GM18526 (cell line): Measurements from ENCODE around the gene ZBTB21.

ENCODE experiments used
- POLR2A ChIP-seq: IDR thresholded peaks from 3 replicates; pipeline ENCODE4 v1.6.1; 2011; ENCODE audit not compliant: insufficient read length; ENCODE audit errors: extremely low read depth

The ZBTB21 gene

DNA sequence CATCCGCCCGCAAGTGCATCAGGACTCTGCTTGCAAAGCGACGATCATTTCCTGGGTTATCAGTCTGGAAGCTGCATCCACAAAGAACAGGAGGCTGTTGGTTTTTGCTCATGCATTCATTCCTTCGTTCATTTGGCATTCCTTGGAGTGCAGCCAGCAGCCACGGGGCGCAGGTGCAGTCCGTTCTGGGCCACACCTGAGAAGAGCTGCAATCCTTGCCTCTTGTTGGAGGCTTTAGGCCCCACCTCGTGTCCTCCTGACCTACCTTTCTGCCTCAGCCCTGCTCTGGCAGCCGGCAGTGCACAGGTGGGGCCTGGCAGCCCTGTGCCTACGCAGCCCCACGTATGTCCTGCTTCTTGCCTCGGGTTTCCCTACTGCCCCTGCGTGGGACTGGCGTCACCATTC, 36.7 kb downstream of the ZBTB21 start:
- no peak for TF ChIP-seq POLR2A

DNA sequence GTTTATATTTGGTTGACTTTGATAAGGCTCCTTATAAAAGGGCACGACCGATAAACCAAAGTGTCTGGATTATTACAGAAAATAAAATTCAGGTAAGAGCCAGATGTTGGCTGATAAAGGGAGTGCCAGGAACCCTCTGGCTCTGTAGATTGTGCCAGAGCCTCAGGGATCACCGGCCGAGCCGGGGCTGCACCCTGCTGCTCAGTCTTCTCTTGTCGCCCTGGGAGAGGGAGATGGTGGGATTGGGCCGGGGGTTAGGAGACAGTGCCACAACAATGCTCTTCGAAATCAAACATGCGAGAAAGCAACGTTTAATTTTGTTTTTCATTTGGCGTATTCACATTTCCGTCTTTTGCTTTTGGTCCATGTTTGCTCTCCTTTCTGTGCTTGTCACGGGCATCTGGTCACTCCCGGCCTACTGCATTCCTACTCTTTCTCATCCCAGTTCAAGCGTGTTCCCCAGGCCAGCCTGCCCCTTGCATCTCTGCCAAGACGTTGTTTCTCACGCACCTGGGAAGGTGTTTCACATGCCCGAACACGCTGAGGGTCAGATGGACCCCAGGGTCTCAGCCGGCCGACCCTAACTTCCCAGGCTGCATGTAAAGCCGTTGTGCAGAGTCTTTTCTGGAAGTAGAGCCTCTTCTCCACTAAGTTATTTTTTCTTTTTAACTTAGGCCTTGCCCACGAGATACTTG, 37.5 kb downstream of the ZBTB21 start:
- no peak for TF ChIP-seq POLR2A

- no peak for TF ChIP-seq POLR2A
These were observed 38.3 kb downstream of the ZBTB21 start for GRCh38 chr21:41971891-41972290.

DNA sequence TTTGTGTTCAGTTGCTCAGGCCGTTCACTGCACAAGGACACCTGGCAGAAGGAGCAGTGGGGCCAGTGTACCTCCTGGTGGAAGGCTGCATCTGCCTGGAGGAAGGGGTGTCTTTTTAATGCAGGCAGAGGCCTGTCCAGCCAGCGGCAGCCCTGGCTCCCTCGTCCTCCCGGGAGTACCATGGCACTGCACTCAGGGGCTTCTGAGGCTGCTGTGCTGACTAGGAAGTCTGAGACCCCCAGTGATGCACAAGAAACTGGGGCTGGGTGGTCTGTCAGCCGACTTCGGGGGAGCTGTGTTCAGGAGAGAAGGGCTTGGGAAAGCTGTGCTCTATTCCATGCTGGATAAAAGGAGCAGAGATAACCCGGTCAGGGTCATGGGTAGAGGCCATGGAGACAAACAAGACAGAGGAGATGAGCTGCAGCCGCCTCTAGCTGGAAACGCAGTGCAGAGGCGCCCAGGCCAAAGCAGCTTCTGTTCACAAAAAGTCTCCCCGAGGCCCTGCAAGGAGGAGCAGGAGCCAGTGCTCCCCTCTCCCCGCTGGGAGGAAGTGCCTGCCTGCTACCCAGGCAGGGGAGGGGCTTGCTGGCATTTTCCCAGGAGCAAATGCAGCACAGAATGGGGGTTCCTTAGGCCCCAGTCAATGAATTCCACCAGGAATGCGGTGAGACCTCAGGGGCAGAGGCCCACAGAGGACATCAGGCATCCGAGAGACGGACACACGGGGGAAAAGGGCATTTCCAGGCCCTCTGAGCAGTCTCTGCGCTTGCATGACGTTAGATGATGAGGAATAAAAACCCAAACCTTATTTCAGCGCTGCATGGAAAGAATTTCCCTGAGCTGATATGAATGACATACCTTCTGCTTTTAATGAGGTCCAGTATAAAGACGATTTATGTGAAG, 39.2 kb downstream of the ZBTB21 start:
- TF ChIP-seq POLR2A, result no peak

DNA sequence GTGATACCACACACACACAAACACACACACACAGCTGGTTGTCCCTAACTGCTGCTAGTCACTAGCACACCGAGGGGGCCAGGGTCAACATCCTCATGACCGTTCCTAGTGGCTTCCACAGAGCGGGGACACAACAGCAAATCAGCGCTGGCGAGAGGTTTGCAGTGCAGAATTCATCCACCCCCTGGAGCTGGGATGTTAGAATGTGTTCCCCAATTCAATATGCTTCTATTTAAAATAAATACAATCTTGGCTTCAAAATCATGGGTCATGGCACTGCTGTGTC, 40.1 kb downstream of the ZBTB21 start:
- TF ChIP-seq POLR2A, result no peak

GRCh38 chr21:41967708-41968107, 42.5 kb downstream of the ZBTB21 start:
- no peak for TF ChIP-seq POLR2A

DNA sequence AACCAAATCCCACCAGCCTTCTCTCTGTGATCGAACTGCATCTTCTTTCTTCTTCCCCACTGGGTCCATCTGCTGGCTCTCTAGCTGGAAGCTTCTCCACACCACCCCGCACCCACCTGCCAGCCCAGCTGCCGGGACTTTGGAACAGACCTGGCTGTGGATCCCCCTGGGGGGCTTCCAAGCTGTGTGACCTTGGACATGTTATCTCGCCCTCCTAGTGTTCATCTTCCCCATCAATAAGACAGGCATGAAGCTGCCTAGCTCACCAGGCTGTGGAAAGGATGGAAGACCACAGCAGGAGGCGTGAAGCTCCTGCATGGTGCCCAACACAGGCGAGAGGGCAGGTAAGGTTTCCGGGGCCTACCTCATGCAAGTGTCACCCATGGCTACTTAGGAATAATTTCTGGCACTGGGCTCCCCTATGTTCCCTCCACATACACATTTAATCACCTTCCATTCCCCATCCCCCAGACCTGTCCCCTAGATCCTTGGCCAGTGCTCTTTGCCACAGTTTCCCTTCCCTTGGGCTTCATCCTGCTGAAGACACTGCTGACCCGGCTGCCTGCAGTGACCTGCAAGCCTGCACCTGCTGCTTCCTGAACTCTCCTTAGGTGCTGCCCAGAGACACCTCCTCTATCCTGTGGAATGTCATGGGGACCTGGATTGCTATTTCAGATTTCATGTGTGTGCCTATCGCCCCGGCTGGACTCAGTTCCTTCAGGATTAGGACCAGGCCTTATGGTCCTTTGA, 43.1 kb downstream of the ZBTB21 start:
- TF ChIP-seq POLR2A, result no peak

DNA sequence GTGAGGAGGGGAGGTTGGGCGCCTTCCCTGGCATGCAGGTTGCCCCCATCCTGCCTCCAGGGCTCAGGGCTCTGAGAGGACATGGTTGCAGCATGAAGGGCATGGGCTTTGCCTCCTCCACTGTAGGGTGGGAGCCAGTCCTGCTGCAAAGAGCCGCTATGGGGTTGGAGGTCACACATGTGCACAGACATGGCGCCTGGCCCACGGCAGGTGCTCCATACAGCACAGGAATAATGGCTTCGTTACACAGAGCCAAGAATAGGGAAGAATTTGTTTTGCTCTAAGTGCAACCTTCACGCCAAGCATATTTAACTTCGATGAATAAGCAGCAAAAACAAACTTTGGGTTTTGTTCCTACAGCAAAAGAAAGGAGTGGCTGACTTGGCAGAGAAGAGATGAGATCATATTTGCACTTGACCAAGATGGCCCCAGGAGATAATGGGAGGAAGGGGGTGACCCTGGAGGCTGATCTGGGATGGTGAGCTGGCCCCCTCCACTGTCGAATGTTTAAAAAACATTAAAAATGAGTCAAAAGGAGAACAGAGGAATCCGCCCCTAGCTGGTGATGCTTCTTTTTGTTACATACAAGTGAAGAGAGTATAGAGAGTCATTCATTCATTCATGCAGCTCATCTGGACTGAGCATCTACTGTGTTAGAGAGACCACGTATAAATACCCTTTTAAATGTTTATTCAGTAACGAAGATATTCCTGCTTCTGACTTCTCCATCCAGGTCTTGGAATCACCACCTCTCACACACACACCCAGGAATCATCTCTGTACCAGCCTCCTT, 43.9 kb downstream of the ZBTB21 start:
- no peak for TF ChIP-seq POLR2A

GRCh38 chr21:41965461-41966013, 44.6 kb downstream of the ZBTB21 start:
- TF ChIP-seq POLR2A, result no peak

DNA sequence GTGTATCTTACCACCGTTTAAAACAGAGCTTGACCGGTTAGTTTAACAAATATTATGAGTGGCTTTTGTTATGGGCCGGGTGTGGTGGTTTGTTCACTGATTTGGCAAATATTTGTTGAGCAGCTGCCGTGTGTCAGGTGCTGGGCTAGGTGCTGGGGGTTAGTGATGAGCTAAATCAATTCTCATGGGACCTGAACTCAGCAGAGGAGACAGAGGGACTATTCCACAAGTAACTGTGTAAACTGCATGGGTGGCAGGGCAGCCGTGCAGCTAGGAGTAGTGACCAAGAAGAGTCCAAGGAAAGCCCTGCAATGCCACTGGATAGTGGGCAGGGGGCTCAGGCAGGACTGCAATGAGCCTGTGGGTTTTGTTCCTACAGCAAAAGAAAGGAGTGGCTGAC, 45.1 kb downstream of the ZBTB21 start:
- no peak for TF ChIP-seq POLR2A

GRCh38 chr21:41964171-41964570, 46.0 kb downstream of the ZBTB21 start:
- TF ChIP-seq POLR2A, result no peak

DNA sequence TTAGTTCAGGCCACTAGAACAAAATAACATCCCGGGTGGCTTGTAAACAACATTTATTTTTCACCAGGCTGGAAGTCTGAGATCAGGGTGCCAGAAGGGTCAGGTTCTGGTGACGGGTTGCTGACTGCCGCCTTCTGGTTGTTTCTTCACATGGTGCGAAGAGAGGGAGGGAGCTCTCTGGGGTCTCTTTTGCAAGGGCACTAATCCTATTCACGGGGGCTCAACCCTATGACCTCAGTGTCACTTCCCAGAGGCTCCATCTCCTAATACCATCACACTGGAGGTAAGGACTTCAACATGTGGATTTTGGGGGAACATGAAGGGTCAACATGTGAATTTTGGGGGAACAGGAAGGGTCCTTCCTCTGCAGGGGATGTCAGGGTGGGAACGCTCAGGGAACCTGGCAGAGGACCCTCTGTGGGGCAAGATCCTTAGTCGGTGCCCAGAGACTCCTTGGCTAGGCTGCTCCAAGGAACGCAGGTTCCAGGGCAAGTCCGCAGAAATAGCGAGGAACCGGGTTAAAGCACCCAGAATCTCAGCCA, 47.7 kb downstream of the ZBTB21 start:
- no peak for TF ChIP-seq POLR2A

DNA sequence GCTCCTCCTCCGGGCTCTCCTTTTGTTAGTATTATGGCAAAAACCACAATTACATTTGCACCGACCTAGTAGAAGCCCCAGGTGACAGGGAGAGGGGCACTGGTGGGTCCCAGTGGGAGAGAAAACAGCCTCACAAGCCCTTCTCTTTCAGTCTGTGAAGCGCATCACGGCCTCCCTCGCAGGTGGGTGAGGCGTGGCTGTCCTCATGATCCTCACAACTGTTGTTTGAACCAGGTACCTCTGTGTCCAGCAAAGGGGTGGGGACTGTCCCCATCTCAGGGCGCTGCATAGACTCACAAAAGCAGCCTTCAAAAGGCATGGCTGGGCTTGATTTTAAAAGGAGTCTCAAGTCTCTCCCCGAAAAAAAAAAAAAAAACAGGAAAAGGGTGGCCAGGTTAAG, 48.4 kb downstream of the ZBTB21 start:
- TF ChIP-seq POLR2A, result no peak

DNA sequence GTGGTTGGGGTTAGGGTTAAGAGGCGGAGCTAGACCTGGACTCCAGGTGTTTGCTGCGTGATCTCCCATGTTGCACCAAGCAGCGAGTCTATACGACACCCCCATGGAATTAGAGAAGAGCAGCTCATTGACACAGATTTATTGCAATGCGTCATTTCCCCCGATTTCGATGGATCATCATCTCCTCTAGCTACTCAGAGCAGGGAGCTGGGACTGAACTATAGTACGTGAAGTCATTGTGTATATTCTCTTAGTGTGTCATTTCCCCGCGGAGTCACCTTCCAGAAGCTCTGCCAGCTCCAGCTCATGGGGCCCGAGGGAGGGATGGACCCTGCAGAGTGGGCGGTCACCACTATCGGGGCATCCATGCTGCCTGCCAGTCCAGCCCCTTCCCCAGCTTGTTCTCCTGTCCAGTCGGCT, 48.9 kb downstream of the ZBTB21 start:
- no peak for TF ChIP-seq POLR2A

DNA sequence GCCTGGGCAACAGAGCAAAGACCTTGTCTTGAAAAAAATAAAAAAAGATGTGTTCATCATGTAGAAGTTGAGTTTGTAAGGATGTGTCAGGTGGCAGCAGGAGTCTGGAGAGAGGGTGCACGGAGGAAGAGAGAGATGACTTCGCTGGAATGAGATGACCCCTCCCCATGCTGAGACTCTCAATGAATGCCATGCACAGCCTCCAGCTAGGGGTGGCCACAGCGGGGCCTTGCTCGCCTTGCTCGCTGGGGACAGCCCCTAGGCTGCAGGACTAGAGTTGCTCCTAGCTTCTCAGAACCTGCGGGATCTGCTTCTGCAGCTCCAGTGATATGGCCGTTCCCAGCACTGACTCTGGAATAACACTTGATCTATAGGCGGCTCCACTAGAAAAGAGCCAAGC, 49.8 kb downstream of the ZBTB21 start:
- no peak for TF ChIP-seq POLR2A
